WTC11 (cell line): ENCODE data around the gene EXOC4. TPM values are rescaled to one million over a fixed set of nuclear protein-coding genes. Genes with fewer than 3 reads are reported as not detected.

Source experiments
- ATAC-seq: fragments of 200-7000 bp; cut with Tn5 transposase; 2 replicates; pipeline ENCODE4 v1.10.0; 2021; ENCODE audit warnings: mild to moderate bottlenecking, moderate library complexity
- CTCF ChIA-PET: fragments of 300-600 bp; sonication (Branson Sonifier 250); formaldehyde crosslinking; loops from one replicate; lab custom pipeline; 2021; ENCODE audit warnings: antibody characterized with exemption; lab: Charles Lee
- POLR2A ChIA-PET: fragments of 350-600 bp; sonication (Branson Sonifier 250); formaldehyde crosslinking; loops from one replicate; lab custom pipeline; 2021; ENCODE audit warnings: antibody characterized with exemption; lab: Charles Lee
- DNase-seq: peaks from one replicate; pipeline ENCODE4 v3.0.0; 2021; ENCODE audit warnings: low spot score
- H3K27ac Mint-ChIP-seq: 2 replicates; pipeline ENCODE4 v1.8.0; 2021; ENCODE audit warnings: mixed read lengths
- H3K27me3 Mint-ChIP-seq: 2 replicates; pipeline ENCODE4 v1.8.0; 2021; ENCODE audit warnings: low read depth, mild to moderate bottlenecking, moderate library complexity, mixed read lengths
- H3K36me3 Mint-ChIP-seq: 2 replicates; pipeline ENCODE4 v1.8.0; 2021; ENCODE audit warnings: mixed read lengths
- H3K4me1 Mint-ChIP-seq: 2 replicates; pipeline ENCODE4 v1.8.0; 2022; ENCODE audit warnings: mixed read lengths
- H3K4me3 Mint-ChIP-seq: 2 replicates; pipeline ENCODE4 v1.8.0; 2021; ENCODE audit warnings: mild to moderate bottlenecking, moderate library complexity, mixed read lengths
- H3K9me3 Mint-ChIP-seq: 2 replicates; pipeline ENCODE4 v1.8.0; 2021; ENCODE audit warnings: mixed read lengths
- ATF6 ChIP-seq: sonication (generic); formaldehyde crosslinking; IDR thresholded peaks from 2 replicates; pipeline ENCODE4 v1.8.1; 2023; ENCODE audit warnings: mild to moderate bottlenecking, missing genetic modification reagents
- E2F5 ChIP-seq: sonication (generic); formaldehyde crosslinking; IDR thresholded peaks from 2 replicates; pipeline ENCODE4 v1.8.1; 2022; ENCODE audit warnings: mild to moderate bottlenecking, moderate library complexity, missing genetic modification reagents
- ESRRA ChIP-seq: sonication (generic); formaldehyde crosslinking; IDR thresholded peaks from 2 replicates; pipeline ENCODE4 v1.8.1; 2022; ENCODE audit warnings: mild to moderate bottlenecking, missing genetic modification reagents, borderline replicate concordance
- FOXJ3 ChIP-seq: sonication (generic); formaldehyde crosslinking; IDR thresholded peaks from 2 replicates; pipeline ENCODE4 v1.9.0; 2021; ENCODE audit warnings: missing genetic modification reagents, mild to moderate bottlenecking, borderline replicate concordance
- IRF2 ChIP-seq: sonication (generic); formaldehyde crosslinking; IDR thresholded peaks from 2 replicates; pipeline ENCODE4 v1.8.0; 2022; ENCODE audit warnings: low read depth, missing genetic modification reagents, borderline replicate concordance
- KAT7 ChIP-seq: sonication (generic); formaldehyde crosslinking; IDR thresholded peaks from 2 replicates; pipeline ENCODE4 v1.8.1; 2023; ENCODE audit warnings: missing genetic modification reagents, mild to moderate bottlenecking, borderline replicate concordance
- MYBL2 ChIP-seq: sonication (generic); formaldehyde crosslinking; IDR thresholded peaks from 2 replicates; pipeline ENCODE4 v1.8.1; 2023; ENCODE audit warnings: mild to moderate bottlenecking, moderate library complexity, missing genetic modification reagents
- NFE2L1 ChIP-seq: sonication (generic); formaldehyde crosslinking; IDR thresholded peaks from 2 replicates; pipeline ENCODE4 v1.8.1; 2023; ENCODE audit warnings: missing genetic modification reagents
- NR1H2 ChIP-seq: sonication (generic); formaldehyde crosslinking; IDR thresholded peaks from 2 replicates; pipeline ENCODE4 v1.9.0; 2021; ENCODE audit warnings: mild to moderate bottlenecking, moderate library complexity, missing genetic modification reagents
- NR2C2 ChIP-seq: sonication (generic); formaldehyde crosslinking; IDR thresholded peaks from 2 replicates; pipeline ENCODE4 v1.8.0; 2022; ENCODE audit warnings: mild to moderate bottlenecking, missing genetic modification reagents
- OVOL2 ChIP-seq: fragments of 250-450 bp; sonication (Bioruptor Pico); IDR thresholded peaks from 2 replicates; pipeline ENCODE4 v1.9.0; 2021; ENCODE audit warnings: mild to moderate bottlenecking, borderline replicate concordance
- USF2 ChIP-seq: sonication (generic); formaldehyde crosslinking; IDR thresholded peaks from 2 replicates; pipeline ENCODE4 v1.8.1; 2023; ENCODE audit warnings: mild to moderate bottlenecking, missing genetic modification reagents, moderate library complexity
- ZBTB21 ChIP-seq: sonication (generic); formaldehyde crosslinking; IDR thresholded peaks from 2 replicates; pipeline ENCODE4 v1.8.1; 2023; ENCODE audit warnings: mild to moderate bottlenecking, missing genetic modification reagents, borderline replicate concordance
- ZMAT4 ChIP-seq: fragments of 250-450 bp; sonication (Bioruptor Pico); IDR thresholded peaks from 2 replicates; pipeline ENCODE4 v1.9.0; 2021; ENCODE audit warnings: mild to moderate bottlenecking
- ZNF396 ChIP-seq: fragments of 250-450 bp; sonication (Bioruptor Pico); IDR thresholded peaks from 2 replicates; pipeline ENCODE4 v1.8.0; 2021; ENCODE audit warnings: mild to moderate bottlenecking, moderate library complexity, borderline replicate concordance
- ZNF416 ChIP-seq: fragments of 250-450 bp; sonication (Bioruptor Pico); IDR thresholded peaks from 2 replicates; pipeline ENCODE4 v1.9.0; 2021; ENCODE audit warnings: mild to moderate bottlenecking, inconsistent platforms
- ZNF671 ChIP-seq: fragments of 250-450 bp; sonication (Bioruptor Pico); IDR thresholded peaks from 2 replicates; pipeline ENCODE4 v1.8.0; 2021; ENCODE audit warnings: mild to moderate bottlenecking
- ZSCAN18 ChIP-seq: fragments of 250-450 bp; sonication (Bioruptor Pico); IDR thresholded peaks from 2 replicates; pipeline ENCODE4 v2.1.2; 2022; ENCODE audit warnings: mild to moderate bottlenecking, moderate library complexity
- total RNA-seq: library from RNA; stranded (reverse); gene quantifications from 3 replicates; pipeline ENCODE4 v1.2.3, GENCODE V29; 2021

The EXOC4 gene
- total RNA-seq, 1 experiment from 2014 or later, result 62.0 TPM

- peaks cover 25% of the 10 kb centered on the region for H3K4me1 Mint-ChIP-seq
- H3K36me3 Mint-ChIP-seq, result peaks cover 20% of the 10 kb centered on the region
- H3K9me3 Mint-ChIP-seq, result peaks cover 21% of the 10 kb centered on the region
- H3K4me3 Mint-ChIP-seq, result no peak overlapping the region
- H3K27me3 Mint-ChIP-seq, result no peaks in the 10 kb centered on the region
- TF ChIP-seq ZNF396 (CRISPR knock-in tag) (no peak), NR1H2 (CRISPR knock-in tag) (no peak), ESRRA (CRISPR knock-in tag) (no peak), NFE2L1 (no peak), ATF6 (CRISPR knock-in tag) (no peak), USF2 (CRISPR knock-in tag) (no peak), FOXJ3 (CRISPR knock-in tag) (no peak), E2F5 (no peak), ZMAT4 (no peak), OVOL2 (CRISPR knock-in tag) (no peak), NR2C2 (CRISPR knock-in tag) (no peak), ZNF416 (CRISPR knock-in tag) (no peak)
- ATAC-seq, result no peak
- DNase-seq, result no peak
- CTCF ChIA-PET, result no interaction called here
- POLR2A ChIA-PET, result no interaction called here
- no peak overlapping the region for H3K27ac Mint-ChIP-seq
Observed at GRCh38 chr7:134044682-134045081, 791.8 kb downstream of the EXOC4 start.

- Mint-ChIP-seq H3K9me3 (peaks cover 21% of the 10 kb centered on the region), H3K27ac (no peak overlapping the region)
- ATAC-seq, result no peak
Observed at GRCh38 chr7:134045716-134046115, 792.8 kb downstream of the EXOC4 start.

More at GRCh38 chr7:134045716-134046115, 792.8 kb downstream of the EXOC4 start:
- TF ChIP-seq MYBL2 (no peak), ZBTB21 (CRISPR knock-in tag) (no peak), ZNF671 (no peak), ATF6 (CRISPR knock-in tag) (no peak), IRF2 (no peak), ZSCAN18 (no peak), KAT7 (CRISPR knock-in tag) (no peak)
- Mint-ChIP-seq H3K4me1 (peaks cover 22% of the 10 kb centered on the region), H3K36me3 (peaks cover 20% of the 10 kb centered on the region), H3K27me3 (no peaks in the 10 kb centered on the region), H3K4me3 (no peak overlapping the region)
- ChIA-PET CTCF (no interaction called here), POLR2A (no interaction called here)
- no peak for DNase-seq
